Astrocyte (in vitro differentiated cells and primary cell): ENCODE data around the gene CENPB.

Experiments
- EZH2 ChIP-seq: IDR thresholded peaks from 2 replicates; pipeline ENCODE4 v1.6.1; 2012; ENCODE audit warnings: mild to moderate bottlenecking, low read length, inconsistent platforms; ENCODE audit not compliant: insufficient read depth
- TF ChIP-seq, protein P1 (sequence below): IDR thresholded peaks from 2 replicates; pipeline ENCODE4 v1.5.1; 2011; ENCODE audit warnings: low read depth, mild to moderate bottlenecking, inconsistent platforms, low read length, moderate library complexity; ENCODE audit not compliant: insufficient read depth

DNA sequence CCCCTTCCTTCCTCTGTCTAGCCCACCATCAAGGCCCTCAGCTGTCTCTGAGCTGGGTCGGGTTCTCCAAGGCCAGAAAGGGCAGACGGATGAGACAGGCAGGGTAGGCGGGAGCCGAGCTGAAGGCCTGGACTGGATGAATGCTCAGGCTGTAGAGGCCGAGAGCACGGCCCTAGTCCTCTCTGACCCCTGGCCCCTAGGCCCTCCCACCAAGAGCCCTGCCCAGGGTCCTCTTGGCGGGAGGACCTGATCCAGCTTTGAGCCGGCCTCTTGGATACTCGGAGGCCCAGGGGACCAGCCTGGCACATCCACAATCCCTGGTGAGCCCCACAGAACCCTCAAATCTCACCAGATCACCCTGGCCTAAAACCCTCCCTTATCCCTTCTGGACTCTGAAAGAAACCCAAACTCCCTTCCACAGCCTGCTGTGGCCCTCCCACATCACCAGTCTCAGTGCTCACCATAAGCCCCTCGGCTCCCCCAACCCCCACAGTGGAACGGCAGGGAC lies 27.2 kb downstream of the CENPB start:
- TF ChIP-seq, protein P1, sequence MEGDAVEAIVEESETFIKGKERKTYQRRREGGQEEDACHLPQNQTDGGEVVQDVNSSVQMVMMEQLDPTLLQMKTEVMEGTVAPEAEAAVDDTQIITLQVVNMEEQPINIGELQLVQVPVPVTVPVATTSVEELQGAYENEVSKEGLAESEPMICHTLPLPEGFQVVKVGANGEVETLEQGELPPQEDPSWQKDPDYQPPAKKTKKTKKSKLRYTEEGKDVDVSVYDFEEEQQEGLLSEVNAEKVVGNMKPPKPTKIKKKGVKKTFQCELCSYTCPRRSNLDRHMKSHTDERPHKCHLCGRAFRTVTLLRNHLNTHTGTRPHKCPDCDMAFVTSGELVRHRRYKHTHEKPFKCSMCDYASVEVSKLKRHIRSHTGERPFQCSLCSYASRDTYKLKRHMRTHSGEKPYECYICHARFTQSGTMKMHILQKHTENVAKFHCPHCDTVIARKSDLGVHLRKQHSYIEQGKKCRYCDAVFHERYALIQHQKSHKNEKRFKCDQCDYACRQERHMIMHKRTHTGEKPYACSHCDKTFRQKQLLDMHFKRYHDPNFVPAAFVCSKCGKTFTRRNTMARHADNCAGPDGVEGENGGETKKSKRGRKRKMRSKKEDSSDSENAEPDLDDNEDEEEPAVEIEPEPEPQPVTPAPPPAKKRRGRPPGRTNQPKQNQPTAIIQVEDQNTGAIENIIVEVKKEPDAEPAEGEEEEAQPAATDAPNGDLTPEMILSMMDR, result no peak
- TF ChIP-seq EZH2, result no peak
